Mesenchymal stem cell (in vitro differentiated cells and primary cell): ENCODE measurements around the gene TCF12.

Experiments used
- DNase-seq: peaks from one replicate; pipeline ENCODE4 v3.0.0-alpha.2; 2013
- H2AFZ ChIP-seq: one replicate; pipeline ENCODE4 v1.6.1; 2013; ENCODE audit warnings: low read depth, mild to moderate bottlenecking, control low read depth, inconsistent platforms, low read length, moderate library complexity
- H2AK5ac ChIP-seq: 2 replicates; pipeline ENCODE4 v1.6.1; 2013; ENCODE audit warnings: low read length, moderate library complexity, mild to moderate bottlenecking, inconsistent platforms; ENCODE audit not compliant: severe bottlenecking
- H2BK120ac ChIP-seq: one replicate; pipeline ENCODE4 v1.6.1; 2013; ENCODE audit warnings: low read depth, mild to moderate bottlenecking, inconsistent platforms, low read length, moderate library complexity
- H2BK12ac ChIP-seq, 2 experiments: one replicate each; pipeline ENCODE4 v1.6.1; 2013; ENCODE audit warnings: inconsistent platforms in 2 of 2, low read length in 2 of 2, mild to moderate bottlenecking in 2 of 2, moderate library complexity in 2 of 2, control low read depth in 1 of 2
- H2BK15ac ChIP-seq: one replicate; pipeline ENCODE4 v1.6.1; 2013; ENCODE audit warnings: mild to moderate bottlenecking, low read depth, inconsistent platforms; ENCODE audit not compliant: poor library complexity, severe bottlenecking
- H2BK5ac ChIP-seq: 2 replicates; pipeline ENCODE4 v1.6.1; 2013; ENCODE audit warnings: low read depth, mild to moderate bottlenecking, low read length, control low read depth, inconsistent platforms; ENCODE audit not compliant: poor library complexity, severe bottlenecking
- H3K14ac ChIP-seq, 2 experiments: one replicate each; pipeline ENCODE4 v1.6.1; 2013; ENCODE audit warnings: inconsistent platforms in 2 of 2, low read length in 2 of 2, control low read depth in 1 of 2, mild to moderate bottlenecking in 1 of 2, moderate library complexity in 1 of 2
- H3K18ac ChIP-seq, 2 experiments: one replicate each; pipeline ENCODE4 v1.6.1; 2013; ENCODE audit warnings: inconsistent platforms in 2 of 2, low read length in 2 of 2, control low read depth in 1 of 2, low read depth in 1 of 2, mild to moderate bottlenecking in 1 of 2
- H3K23ac ChIP-seq, 2 experiments: one replicate each; pipeline ENCODE4 v1.6.1; 2013; ENCODE audit warnings: inconsistent platforms in 2 of 2, low read length in 2 of 2, mild to moderate bottlenecking in 2 of 2, moderate library complexity in 2 of 2, control low read depth in 1 of 2
- H3K27ac ChIP-seq: 2 replicates; pipeline ENCODE4 v1.5.1; 2013; ENCODE audit warnings: mild to moderate bottlenecking, moderate library complexity, low read length, control low read depth, inconsistent platforms; ENCODE audit not compliant: poor library complexity, severe bottlenecking
- H3K27me3 ChIP-seq, 2 experiments: 2 replicates each; pipeline versions ENCODE4 v1.6.1 to v1.7.0; 2013; ENCODE audit warnings: low read length in 2 of 2, mild to moderate bottlenecking in 2 of 2, moderate library complexity in 2 of 2, control low read depth in 1 of 2, inconsistent platforms in 1 of 2; ENCODE audit not compliant: control insufficient read depth in 1 of 2, insufficient read depth in 1 of 2
- H3K36me3 ChIP-seq, 2 experiments: 2 replicates each; pipeline versions ENCODE4 v1.6.1 to v1.7.0; 2013; ENCODE audit warnings: low read length in 2 of 2, control low read depth in 1 of 2, inconsistent platforms in 1 of 2, low read depth in 1 of 2, mild to moderate bottlenecking in 1 of 2; ENCODE audit not compliant: insufficient read depth in 2 of 2, control insufficient read depth in 1 of 2
- H3K4ac ChIP-seq, 2 experiments: one replicate each; pipeline ENCODE4 v1.6.1; 2013; ENCODE audit warnings: inconsistent platforms in 2 of 2, low read length in 2 of 2, mild to moderate bottlenecking in 2 of 2, moderate library complexity in 2 of 2, control low read depth in 1 of 2, low read depth in 1 of 2
- H3K4me1 ChIP-seq: 2 replicates; pipeline ENCODE4 v1.6.1; 2013; ENCODE audit warnings: low read depth, low read length, control low read depth; ENCODE audit not compliant: control insufficient read depth, insufficient read depth
- H3K4me2 ChIP-seq: 2 replicates; pipeline ENCODE4 v1.6.1; 2013; ENCODE audit warnings: low read length, mild to moderate bottlenecking, inconsistent platforms; ENCODE audit not compliant: poor library complexity, severe bottlenecking
- H3K4me3 ChIP-seq, 2 experiments: 2 replicates each; pipeline versions ENCODE4 v1.5.1 to v1.7.0; 2013; ENCODE audit warnings: low read length in 2 of 2, mild to moderate bottlenecking in 2 of 2, control low read depth in 1 of 2, low read depth in 1 of 2; ENCODE audit not compliant: insufficient read depth in 1 of 2
- H3K79me1 ChIP-seq: replicated peaks from 2 replicates; pipeline ENCODE4 v1.6.1; 2013; ENCODE audit warnings: mild to moderate bottlenecking, control low read depth, low read length, inconsistent platforms; ENCODE audit not compliant: poor library complexity, severe bottlenecking
- H3K9ac ChIP-seq: 2 replicates; pipeline ENCODE4 v1.7.0; 2013; ENCODE audit warnings: mild to moderate bottlenecking, low read length, moderate library complexity
- H3K9me3 ChIP-seq: 2 replicates; pipeline ENCODE4 v1.7.0; 2013; ENCODE audit warnings: mild to moderate bottlenecking, low read length; ENCODE audit not compliant: control insufficient read depth
- H4K8ac ChIP-seq: one replicate; pipeline ENCODE4 v1.6.1; 2013; ENCODE audit warnings: inconsistent platforms, mild to moderate bottlenecking, low read length, moderate library complexity
- H4K91ac ChIP-seq: one replicate; pipeline ENCODE4 v1.6.1; 2013; ENCODE audit warnings: mild to moderate bottlenecking, low read length, inconsistent platforms
- WGBS: methylation state at CpG from one replicate; pipeline ENCODE4 v1.1.7; 2013; ENCODE audit warnings: mixed read lengths; 5-methylcytosine and 5-hydroxymethylcytosine counted together

Gene TCF12

DNA sequence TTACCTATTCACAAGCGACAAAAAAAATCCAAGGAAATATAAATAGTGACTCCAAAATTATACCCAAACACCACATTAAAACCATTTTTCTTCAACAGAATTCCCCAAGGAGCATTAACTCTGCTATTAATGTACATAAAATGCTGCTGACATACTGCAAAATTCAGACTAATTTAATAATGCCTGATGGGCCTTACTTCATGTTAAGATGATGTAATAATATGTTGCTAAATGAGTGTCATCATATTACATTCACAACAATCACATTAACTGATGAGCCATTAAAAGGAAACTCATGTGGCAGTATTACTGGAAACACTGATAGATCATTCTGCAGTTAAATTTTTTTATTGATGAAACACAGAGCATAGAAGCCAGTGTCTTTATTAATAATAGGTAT lies 253.0 kb downstream of the TCF12 start:
- no peaks in the 10 kb centered on the region for H3K9me3 ChIP-seq
- no peaks in the 10 kb centered on the region for H3K27me3 ChIP-seq
- H2AFZ ChIP-seq = no peak overlapping the region
- H3K4me3 ChIP-seq = no peak overlapping the region
- peaks cover 0 to 22% of the 10 kb centered on the region in 2 experiments for H3K36me3 ChIP-seq
- peaks cover 4% of the 10 kb centered on the region for H3K4me1 ChIP-seq
- no peak overlapping the region for H3K9ac ChIP-seq
- no peak overlapping the region for H3K14ac ChIP-seq
- H2BK12ac ChIP-seq = no peak overlapping the region
- H2BK5ac ChIP-seq = no peak overlapping the region
- H4K91ac ChIP-seq = no peak overlapping the region
- H3K23ac ChIP-seq = no peak overlapping the region
- H3K4me2 ChIP-seq = no peak overlapping the region
- no peak overlapping the region for H4K8ac ChIP-seq
- H3K18ac ChIP-seq = no peak overlapping the region
- no peak overlapping the region for H3K4ac ChIP-seq
- H2AK5ac ChIP-seq = no peak overlapping the region
- DNase-seq = no peak
- 97% methylated on average over 1 of the region's 1 CpG for WGBS
- peaks cover 16% of the 10 kb centered on the region for H3K79me1 ChIP-seq
- H3K27ac ChIP-seq = no peak overlapping the region
- H2BK120ac ChIP-seq = no peak overlapping the region
- H2BK15ac ChIP-seq = no peak overlapping the region

GRCh38 chr15:57172925-57173324 lies 254.5 kb downstream of the TCF12 start:
- H3K18ac ChIP-seq = no peak overlapping the region
- no peak overlapping the region for H3K4ac ChIP-seq
- no peak for DNase-seq
- H3K27ac ChIP-seq = no peak overlapping the region
- 98% methylated on average over 3 of the region's 3 CpGs for WGBS
- H4K8ac ChIP-seq = no peak overlapping the region
- no peak overlapping the region for H2AK5ac ChIP-seq
- H3K4me1 ChIP-seq = peaks cover 2% of the 10 kb centered on the region
- H4K91ac ChIP-seq = no peak overlapping the region
- H3K9ac ChIP-seq = no peak overlapping the region
- H2BK120ac ChIP-seq = no peak overlapping the region
- peaks cover 22% of the 10 kb centered on the region for H3K79me1 ChIP-seq
- H3K23ac ChIP-seq = no peak overlapping the region
- H3K9me3 ChIP-seq = no peaks in the 10 kb centered on the region
- no peak overlapping the region for H2BK15ac ChIP-seq
- H3K36me3 ChIP-seq = peaks cover 0 to 12% of the 10 kb centered on the region in 2 experiments
- no peak overlapping the region for H2BK12ac ChIP-seq
- H2BK5ac ChIP-seq = no peak overlapping the region
- no peak overlapping the region for H3K4me2 ChIP-seq
- H3K27me3 ChIP-seq = no peaks in the 10 kb centered on the region
- H2AFZ ChIP-seq = no peak overlapping the region
- H3K14ac ChIP-seq = no peak overlapping the region
- no peak overlapping the region for H3K4me3 ChIP-seq

GRCh38 chr15:57183041-57183440 lies 264.6 kb downstream of the TCF12 start:
- Histone ChIP-seq H4K91ac (no peak overlapping the region), H3K36me3 (peaks cover 8 to 10% of the 10 kb centered on the region in 2 experiments), H2BK120ac (no peak overlapping the region), H3K9ac (no peak overlapping the region), H2AK5ac (no peak overlapping the region), H4K8ac (no peak overlapping the region), H3K27ac (no peak overlapping the region), H3K27me3 (no peaks in the 10 kb centered on the region), H3K79me1 (peaks cover 12% of the 10 kb centered on the region), H3K4ac (no peak overlapping the region), H2BK5ac (no peak overlapping the region), H3K14ac (no peak overlapping the region), H2BK15ac (no peak overlapping the region), H3K4me2 (no peak overlapping the region), H2AFZ (no peak overlapping the region), H3K4me1 (no peaks in the 10 kb centered on the region), H3K23ac (no peak overlapping the region), H3K9me3 (peaks cover 5% of the 10 kb centered on the region), H2BK12ac (no peak overlapping the region), H3K4me3 (no peak overlapping the region), H3K18ac (no peak overlapping the region)
- peak; percentile 43 for DNase-seq
- WGBS = no CpG with 5 or more reads among the region's 1 CpG

- peak; percentile 26 for DNase-seq
- Histone ChIP-seq H2BK12ac (no peak overlapping the region), H2AK5ac (no peak overlapping the region), H3K4ac (no peak overlapping the region), H2BK15ac (no peak overlapping the region), H3K4me1 (no peaks in the 10 kb centered on the region), H3K36me3 (peaks cover 8 to 10% of the 10 kb centered on the region in 2 experiments), H3K23ac (no peak overlapping the region), H3K4me3 (no peak overlapping the region), H3K18ac (no peak overlapping the region), H3K9ac (no peak overlapping the region), H3K27ac (no peak overlapping the region), H3K27me3 (no peaks in the 10 kb centered on the region), H4K8ac (no peak overlapping the region), H2AFZ (no peak overlapping the region), H3K14ac (no peak overlapping the region), H3K79me1 (peaks cover 13% of the 10 kb centered on the region), H3K9me3 (peaks cover 5% of the 10 kb centered on the region), H3K4me2 (no peak overlapping the region), H2BK5ac (no peak overlapping the region), H2BK120ac (no peak overlapping the region), H4K91ac (no peak overlapping the region)
- 60% methylated on average over 1 of the region's 5 CpGs for WGBS
Observed at GRCh38 chr15:57183614-57184344, 265.3 kb downstream of the TCF12 start.
